ENCODE results near the gene PRF1.
A peak's percentile ranks its signal among the peaks of the same experiment; 100 is the strongest.
"Not testable (repeated sequence)": the region's sequence is repeated elsewhere in the genome, so short reads cannot be mapped to it uniquely, and the experiment has no call there.

The PRF1 gene

GRCh38 chr10:70602665-70603448, at the start of gene PRF1:
Gene PRF1 (minus strand): TSS chr10:70602741. CDS start chr10:70600902, 1,839 bp downstream.
- DNase-seq = peak; percentile 60

GRCh38 chr10:70651661-70652060, 49.1 kb upstream of the PRF1 start:
- DNase-seq = peak; percentile 42

- peak; percentile 63 for DNase-seq
These were observed 48.2 kb upstream of the PRF1 start for GRCh38 chr10:70650718-70651117.

- no peak for DNase-seq
These were observed 47.6 kb upstream of the PRF1 start for GRCh38 chr10:70650104-70650503.

GRCh38 chr10:70649526-70649925, 47.0 kb upstream of the PRF1 start:
- no peak for DNase-seq

- DNase-seq = peak; percentile 40
These were observed 45.9 kb upstream of the PRF1 start for GRCh38 chr10:70648427-70648826.

GRCh38 chr10:70647086-70647485, 44.5 kb upstream of the PRF1 start:
- DNase-seq = no peak

- not testable (repeated sequence) for DNase-seq
These were observed 42.4 kb upstream of the PRF1 start for GRCh38 chr10:70644959-70645358.

GRCh38 chr10:70643272-70643671, 40.7 kb upstream of the PRF1 start:
- not testable (repeated sequence) for DNase-seq

- DNase-seq = not testable (repeated sequence)
These were observed 37.3 kb upstream of the PRF1 start for GRCh38 chr10:70639640-70640383.

GRCh38 chr10:70634515-70634914, 32.0 kb upstream of the PRF1 start:
- DNase-seq = not testable (repeated sequence)

GRCh38 chr10:70634011-70634410, 31.5 kb upstream of the PRF1 start:
- no peak for DNase-seq

- DNase-seq = not testable (repeated sequence)
These were observed 29.2 kb upstream of the PRF1 start for GRCh38 chr10:70631735-70632134.

- DNase-seq = no peak
These were observed 26.8 kb upstream of the PRF1 start for GRCh38 chr10:70629338-70629737.

GRCh38 chr10:70626056-70626455, 23.5 kb upstream of the PRF1 start:
- DNase-seq = no peak

GRCh38 chr10:70622981-70623844, 20.7 kb upstream of the PRF1 start:
- DNase-seq = no peak

GRCh38 chr10:70622541-70622940, 20.0 kb upstream of the PRF1 start:
- no peak for DNase-seq

GRCh38 chr10:70621503-70622078, 19.1 kb upstream of the PRF1 start:
- DNase-seq = no peak

GRCh38 chr10:70620020-70620289, 17.4 kb upstream of the PRF1 start:
- no peak for DNase-seq

GRCh38 chr10:70619271-70620019, 16.9 kb upstream of the PRF1 start:
- DNase-seq = peak; percentile 47

GRCh38 chr10:70618663-70619062, 16.1 kb upstream of the PRF1 start:
- DNase-seq = no peak

Measured in hematopoietic multipotent progenitor cell treated with erythropoietin and hydrocortisone succinate and interleukin-3 and kit ligand, for 4 days (in vitro differentiated cells).